ENCODE data around the gene ATP10B.

- TF ChIP-seq ZNF140 (tag by site-specific recombination; IDR thresholded peaks at IDR 0.05) (no peak), ZNF600 (tag by site-specific recombination; IDR thresholded peaks at IDR 0.05) (no peak), ZSCAN5A (tag by site-specific recombination; IDR thresholded peaks at IDR 0.05) (no peak), ATF2 (tag by site-specific recombination; IDR thresholded peaks at IDR 0.05; ENCODE audit: low read depth) (no peak)
Observed at GRCh38 chr5:160727296-160727997, 124.6 kb downstream of the ATP10B start.

Data from HEK293 (cell line).